Central memory CD4-positive, alpha-beta T cell (primary cell): Measurements from ENCODE around the gene TCL1B.
"Not testable (repeated sequence)": the region's sequence is repeated elsewhere in the genome, so short reads cannot be mapped to it uniquely, and the experiment has no call there.

Experiments
- DNase-seq: peaks from one replicate; pipeline ENCODE4 v3.0.0; 2022

The TCL1B gene

DNA sequence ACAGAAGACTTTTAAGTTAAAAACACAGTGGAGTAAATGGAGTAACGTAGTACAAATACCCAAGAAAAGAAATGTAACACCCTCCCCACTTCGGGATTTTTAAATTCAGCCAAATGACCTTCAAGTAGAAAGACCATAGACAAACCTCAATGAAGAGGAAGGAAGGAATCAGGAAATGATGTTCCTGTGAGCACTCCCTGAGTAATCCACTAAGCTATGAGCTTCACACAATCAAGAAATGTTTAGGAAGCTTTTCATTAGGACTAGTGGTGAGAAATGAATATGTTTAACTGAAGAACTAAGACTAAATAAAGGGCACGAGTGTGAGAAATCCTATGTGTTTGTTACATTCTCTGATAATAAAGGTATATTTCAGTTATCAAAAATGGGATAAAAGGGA lies 17.6 kb downstream of the TCL1B start:
- DNase-seq, result no peak

DNA sequence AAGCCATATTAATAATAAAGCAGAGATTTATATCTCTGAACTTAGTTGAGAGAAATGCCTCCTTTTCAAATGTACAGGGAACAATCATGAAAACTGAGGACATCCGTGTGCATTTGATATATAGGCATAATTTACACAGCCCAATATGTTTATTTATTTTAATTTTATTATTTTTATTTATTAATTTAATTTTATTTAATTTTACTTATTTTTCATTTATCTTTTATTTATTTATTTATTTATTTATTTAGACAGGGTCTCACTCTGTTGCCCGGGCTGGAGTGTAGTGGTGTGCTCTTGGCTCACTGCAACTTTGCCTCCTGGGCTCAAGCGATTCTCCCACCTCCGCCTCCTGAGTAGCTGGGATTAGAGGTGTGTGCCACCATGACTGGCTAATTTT lies 19.3 kb downstream of the TCL1B start:
- DNase-seq, result no peak

DNA sequence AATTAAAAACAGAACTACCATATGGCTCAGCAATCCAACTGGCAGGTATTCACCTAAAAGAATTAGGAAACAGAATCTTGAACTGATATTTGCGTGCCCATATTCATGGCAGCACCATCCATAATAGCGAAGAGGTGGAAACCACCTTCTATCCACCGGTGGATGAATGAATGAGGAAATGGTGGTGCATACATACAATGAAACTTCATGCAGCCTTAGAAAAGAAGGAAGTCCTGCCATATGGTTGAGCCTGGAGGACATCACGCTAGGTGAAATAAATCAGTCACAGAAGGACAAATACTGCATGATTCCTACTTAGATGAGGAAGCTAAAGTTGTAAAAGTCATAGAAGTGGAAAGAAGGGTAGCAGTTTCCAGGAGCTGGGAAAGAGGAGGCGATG lies 21.1 kb downstream of the TCL1B start:
- no peak for DNase-seq

DNA sequence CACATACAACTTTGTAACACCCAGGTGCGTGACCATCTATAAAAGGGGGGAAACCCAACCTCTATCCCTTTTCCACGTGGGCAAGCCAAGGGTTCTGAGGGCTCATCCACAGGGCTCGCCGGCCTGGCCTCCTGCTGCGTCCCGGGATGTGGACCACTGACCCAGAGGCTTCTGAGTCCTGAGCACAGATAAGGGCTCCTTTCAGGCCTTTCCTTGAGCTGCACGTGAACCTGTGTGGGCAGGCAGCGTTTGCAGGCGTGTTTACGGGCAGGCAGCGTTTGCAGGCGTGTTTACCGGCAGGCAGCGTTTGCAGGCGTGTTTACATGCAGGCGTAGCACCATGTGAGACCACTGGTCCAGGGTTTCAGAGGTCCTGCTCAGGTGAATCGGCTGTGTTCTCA lies 23.9 kb downstream of the TCL1B start:
- no peak for DNase-seq

DNA sequence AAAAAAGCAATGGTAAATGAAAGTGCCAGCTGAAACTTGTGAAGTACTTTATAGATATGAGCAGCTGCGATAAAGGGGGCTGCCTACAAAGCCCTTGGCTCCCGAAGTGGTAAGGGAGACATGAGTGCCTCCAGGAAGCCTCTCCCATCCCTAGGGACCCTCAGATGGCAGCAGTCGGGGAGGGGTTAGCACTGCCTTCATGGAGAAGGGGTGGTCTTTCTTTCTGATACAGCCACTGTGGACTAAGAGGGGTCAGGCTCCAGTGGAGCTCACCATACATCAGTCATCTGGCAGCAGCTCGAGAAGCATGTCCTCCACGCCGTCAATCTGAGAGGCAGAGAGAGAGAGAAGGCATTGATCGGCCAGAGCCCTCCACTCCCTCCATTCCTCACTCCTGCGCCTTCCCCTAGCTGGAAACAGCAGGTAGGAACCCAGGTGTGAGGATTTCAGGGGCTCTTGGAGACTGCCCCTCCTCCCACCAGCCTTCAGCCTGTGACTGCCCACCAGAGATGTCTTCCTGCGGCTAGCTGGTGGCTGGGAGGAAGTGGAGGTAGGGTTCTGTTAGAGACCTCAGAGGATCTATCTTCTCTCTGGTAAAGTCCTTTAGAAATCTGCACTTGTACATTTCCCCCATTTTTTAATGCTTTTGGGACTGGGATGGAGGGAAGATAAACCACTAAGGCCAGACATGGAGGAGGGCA lies 25.4 kb downstream of the TCL1B start:
- no peak for DNase-seq

DNA sequence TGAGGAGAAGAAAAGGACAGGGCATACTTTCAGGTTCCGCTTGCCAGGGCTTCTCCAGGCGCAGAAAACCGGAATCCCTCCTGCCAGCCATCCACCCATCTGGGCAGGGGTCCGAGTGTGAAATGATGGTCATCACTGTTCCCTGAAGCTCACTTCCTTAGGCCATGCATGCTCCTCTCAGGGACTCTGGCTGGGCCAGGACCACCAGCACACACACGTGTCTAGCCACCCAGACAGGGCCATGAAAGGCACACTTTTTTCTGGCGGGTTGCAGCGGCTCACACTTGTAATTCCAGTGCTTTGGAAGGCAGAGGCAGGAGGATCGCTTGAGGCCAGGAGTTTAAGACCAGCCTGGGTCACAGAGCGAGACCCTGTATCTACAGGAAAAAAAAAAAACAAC lies 26.2 kb downstream of the TCL1B start:
- no peak for DNase-seq

DNA sequence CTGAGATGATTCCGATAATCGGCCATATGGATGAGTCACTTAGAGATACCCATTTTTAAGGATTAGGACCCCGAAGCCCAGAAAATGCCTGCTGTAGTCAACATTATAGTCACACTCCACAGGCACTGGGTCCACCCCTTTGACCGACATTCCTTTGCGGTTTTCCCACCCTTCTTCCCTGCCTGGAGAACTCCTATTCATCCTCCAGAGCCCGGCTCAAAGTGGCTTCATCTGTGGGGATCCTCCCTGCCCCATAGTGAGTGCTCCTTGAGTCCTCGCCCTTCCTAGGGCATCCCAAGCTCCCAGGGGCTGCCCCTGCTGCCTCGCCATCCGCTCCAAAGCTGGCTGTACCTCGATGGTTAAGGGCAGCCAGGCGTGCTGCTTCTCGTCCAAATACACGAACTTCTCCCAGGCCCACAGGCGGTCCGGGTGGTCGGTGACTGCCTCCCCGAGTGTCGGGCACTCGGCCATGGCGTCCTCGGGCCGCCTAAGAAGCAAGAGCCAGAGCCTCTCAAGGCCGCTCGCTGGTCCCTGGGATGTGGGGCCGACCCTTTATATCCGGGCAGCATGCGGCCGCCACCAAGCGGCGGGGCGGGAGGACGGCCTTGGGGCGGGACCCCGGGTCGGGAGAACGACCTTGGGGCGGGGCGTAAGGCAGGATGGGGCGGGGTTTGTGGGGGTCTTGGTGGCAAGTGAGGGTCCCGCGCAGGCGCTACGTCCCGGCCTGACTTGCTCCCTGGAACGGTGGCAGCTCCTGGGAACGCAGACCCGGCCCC lies 27.6 kb downstream of the TCL1B start, which contains the start of gene TCL1A:
Gene TCL1A (minus strand): TSS at position 530 of the 776 bp plus-strand sequence. CDS start 59 bp downstream, at position 471.
- no peak for DNase-seq

DNA sequence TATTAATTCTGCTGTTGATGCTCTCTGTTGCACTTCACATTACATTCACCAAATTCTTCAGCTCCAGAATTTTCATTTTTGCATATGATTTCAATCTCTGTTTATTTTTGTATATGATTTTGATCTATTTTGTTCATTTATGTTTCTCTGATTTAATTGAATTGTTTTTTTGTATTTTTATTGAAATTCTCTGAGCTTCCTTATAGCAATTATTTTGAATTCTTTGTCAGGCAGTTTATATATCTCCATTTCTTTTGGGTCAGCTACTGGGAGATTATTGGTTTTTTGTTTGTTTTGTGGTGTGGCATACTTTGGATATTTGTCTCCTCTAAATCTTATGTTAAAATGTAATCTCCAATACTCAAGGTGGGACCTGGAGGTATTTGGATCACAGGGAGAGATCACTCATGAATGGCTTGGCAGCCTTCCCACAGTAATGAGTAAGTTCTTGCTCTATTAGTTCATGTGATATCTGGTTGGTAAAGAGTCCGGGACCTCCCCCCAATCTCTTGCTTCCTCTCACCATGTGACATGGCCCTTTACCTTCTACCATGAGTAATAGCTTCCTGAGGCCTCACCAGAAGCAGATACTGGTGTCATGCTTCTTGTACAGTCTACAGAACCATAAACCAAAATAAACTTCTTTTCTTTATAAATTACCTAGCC lies 36.4 kb downstream of the TCL1B start:
- DNase-seq, result no peak

DNA sequence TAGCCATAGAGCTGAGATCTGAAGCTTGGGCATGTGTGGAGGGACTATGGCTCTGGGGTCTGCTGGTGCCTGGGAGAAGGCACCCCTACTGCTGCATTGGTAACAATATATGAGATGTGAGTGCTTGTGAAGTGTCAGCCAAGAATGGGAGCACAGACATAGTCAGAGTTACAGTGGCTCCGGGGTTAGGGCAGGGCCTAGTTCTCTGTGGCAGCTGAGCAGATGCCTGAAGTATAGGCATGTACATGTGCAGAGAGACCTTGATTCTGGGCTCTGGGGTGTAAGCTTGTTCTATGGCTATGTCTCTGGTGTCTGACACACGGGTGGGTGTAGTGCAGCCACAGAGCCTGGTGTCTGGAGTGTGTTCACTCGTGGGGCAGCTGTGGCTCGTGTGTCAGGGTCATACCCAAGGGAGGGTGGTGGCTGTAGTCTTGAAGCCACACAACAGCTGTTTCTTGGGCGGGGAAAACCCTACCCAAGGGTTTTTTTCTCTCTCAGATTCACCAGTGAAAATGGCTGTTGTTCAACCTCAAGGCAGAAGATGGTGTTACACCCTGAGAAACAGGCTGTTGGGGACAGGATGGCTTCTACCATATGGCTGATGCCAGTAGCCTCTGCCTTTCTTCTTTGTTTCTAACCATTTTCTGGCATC lies 39.6 kb downstream of the TCL1B start:
- no peak for DNase-seq

DNA sequence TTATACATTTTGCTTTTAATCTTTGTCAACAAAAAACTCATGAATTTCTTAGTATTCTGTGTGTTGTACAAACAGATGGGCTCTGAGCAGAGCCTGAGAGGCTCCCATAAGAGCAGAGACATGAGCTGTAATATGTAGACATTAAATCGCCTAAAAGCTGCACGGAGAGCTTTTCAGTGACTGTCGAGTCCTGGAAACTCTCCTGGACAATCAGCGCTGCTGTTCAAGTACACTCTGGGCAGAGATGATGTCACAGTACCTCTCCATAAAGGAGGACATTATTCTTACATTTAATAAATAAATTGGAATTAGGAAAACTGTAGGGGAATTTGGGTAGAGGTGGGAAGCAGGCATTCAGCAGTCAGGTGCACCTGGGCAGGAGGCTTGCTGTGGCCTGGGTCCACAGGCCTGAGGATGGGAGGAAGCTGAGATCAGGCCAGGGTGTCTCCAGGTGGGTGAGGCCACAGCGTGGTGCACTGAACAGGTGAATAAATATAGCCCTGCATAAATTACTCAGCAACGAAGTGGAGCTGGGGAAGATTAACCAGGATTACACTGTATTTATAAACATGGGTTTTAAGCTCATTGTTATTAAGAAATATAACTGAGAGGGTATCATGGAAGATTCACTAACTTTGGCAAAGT lies 41.0 kb downstream of the TCL1B start:
- DNase-seq, result no peak

DNA sequence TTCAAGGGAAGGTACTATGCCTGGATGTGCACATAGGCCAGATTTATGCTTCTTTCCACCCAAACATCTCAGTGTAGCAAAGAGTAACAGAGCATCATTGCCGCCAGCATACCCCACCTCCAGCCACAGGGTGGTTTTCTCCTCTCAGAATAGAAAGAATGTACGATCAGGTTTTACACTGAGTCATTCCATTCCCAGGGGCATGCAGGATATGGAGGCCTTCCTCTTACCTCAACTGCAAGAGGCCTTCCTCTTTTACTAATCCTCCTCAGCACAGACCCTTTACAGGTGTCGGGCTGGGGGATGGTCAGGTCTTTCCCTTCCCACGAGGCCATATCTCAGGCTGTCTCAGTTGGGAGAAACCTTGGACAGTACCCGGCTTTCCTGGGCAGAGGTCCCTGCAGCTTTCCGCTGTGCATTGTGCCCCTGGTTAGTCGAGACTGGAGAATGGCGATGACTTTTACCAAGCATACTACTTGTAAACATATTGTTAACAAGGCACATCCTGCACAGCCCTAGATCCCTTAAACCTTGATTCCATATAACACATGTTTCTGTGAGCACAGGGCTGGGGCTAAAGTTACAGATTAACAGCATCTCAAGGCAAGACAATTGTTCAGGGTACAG lies 43.3 kb downstream of the TCL1B start:
- not testable (repeated sequence) for DNase-seq

DNA sequence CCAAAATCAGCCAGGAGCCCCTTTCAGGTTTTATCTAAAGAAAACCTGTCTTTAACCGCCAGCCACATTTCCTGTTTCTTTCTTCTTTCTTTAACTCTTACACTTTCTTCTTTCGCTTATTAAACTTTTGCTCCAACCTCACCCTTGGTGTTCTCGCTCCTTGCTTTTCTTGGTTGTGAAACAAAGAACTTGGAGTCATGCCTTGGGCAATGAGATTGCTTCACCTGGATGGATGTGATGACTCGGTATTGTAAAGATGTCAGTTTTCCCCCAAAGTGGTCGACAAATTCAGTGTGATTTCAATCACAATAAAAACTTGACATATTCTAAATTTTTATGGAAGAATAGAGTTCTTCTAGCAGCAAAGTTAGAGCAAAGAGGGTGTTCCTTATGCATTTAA lies 43.9 kb downstream of the TCL1B start:
- no peak for DNase-seq

DNA sequence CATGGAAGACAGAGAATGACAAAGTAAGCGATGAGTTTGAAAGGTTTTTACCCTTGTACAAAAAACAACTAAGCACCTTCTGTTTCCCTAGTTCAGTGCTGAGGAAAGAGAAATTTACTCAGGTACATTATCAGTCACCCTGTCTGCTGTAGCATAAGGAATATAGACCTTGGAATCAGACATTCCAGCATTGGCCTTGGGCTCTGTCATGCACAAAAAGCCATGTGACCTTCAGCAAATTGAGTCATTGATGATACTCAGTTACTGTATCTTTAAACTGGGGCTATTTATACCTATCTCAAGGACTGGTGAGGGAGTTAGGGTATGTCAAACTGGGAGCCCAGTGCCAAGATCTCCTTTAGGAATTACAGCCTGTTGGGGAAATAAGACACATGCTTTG lies 47.0 kb downstream of the TCL1B start:
- DNase-seq, result no peak

DNA sequence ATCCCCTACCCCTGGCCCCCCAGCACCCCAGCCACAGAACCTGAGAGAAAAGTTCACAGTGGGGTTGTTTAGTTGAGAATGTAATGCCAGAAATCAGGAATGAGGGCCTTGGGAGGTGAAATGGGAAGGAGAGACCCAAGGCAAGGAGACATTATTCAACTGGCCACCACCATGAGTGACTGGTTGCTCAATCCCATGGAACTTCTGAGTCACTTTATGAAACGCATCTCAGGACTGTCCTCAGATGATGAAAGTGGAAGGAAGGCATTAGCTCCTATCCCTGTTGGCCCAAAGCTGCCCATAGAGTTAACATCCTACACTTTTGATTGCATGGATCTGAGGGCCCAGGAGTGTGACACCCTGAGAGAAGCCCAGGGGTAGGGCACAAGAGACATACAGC lies 53.1 kb downstream of the TCL1B start:
- DNase-seq, result no peak

DNA sequence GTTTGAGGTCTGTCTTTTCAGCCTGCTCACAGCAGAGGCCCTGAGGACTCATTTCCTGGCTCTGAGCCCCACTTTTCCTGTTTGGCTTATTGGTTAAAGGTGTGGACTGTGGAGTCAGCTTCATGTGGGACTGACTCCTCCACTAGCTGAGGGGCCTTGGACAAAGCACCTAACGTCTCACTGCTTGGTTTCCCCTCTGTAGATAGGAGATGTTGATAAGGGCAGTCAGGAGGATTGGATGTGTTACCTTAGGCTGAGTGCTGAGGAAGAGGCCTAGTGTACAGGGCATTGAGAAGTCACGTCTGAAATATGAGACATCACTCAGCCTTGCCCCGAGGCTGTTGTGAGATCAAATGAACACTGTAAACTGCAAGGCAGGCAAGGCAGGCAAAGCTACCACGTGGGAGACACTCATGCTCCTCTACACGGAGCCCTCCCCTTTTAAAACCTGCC lies 54.8 kb downstream of the TCL1B start:
- DNase-seq, result no peak

DNA sequence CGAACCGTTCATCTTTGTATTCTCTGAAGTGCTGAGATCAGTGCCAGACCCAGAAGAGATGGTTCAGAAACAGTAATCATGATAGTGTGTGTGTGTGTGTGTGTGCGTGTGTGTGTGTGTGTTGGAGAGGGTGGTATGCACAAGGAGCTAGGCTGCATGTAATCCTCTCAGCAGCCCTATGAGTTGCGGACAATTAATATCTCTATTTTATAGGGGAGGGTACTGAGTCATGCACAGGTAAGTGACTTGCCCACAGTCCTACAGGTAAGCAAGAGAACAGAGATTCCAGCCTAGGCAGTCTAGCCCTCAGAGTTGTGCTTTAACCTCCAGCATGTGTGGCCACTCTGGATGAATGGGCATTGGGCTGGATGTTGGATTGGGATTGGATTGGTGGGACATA lies 55.6 kb downstream of the TCL1B start:
- DNase-seq, result no peak
